Activated naive CD8-positive, alpha-beta T cell treated with anti-CD3 and anti-CD28 coated beads for 36 hours (primary cell): ENCODE measurements around the gene MRGPRX2. TPM values are rescaled to one million over a fixed set of nuclear protein-coding genes. Genes with fewer than 3 reads are reported as not detected.

ENCODE experiments used
- total RNA-seq, 2 experiments: library from RNA; stranded (reverse); gene quantifications; one replicate each; pipeline ENCODE4 v1.2.3, GENCODE V29; 2021

The MRGPRX2 gene
- total RNA-seq, 2 experiments from 2014 or later = 0.16 TPM; not detected in 1

Other genes starting within 250 kb of the MRGPRX2 start
- gene MRGPRX1, start 121.3 kb downstream of the MRGPRX2 start, total RNA-seq = not detected
- 10 to 100 TPM; 16.5 to 19.3 TPM for gene ZDHHC13, start 56.5 kb upstream of the MRGPRX2 start, total RNA-seq
- gene CSRP3, start 141.3 kb upstream of the MRGPRX2 start, total RNA-seq = not detected
- 10 to 100 TPM; 16.2 to 16.7 TPM for gene E2F8, start 180.2 kb upstream of the MRGPRX2 start, total RNA-seq